IMR-90 (cell line): ENCODE measurements around the gene CCDC60. TPM values are rescaled to one million over a fixed set of nuclear protein-coding genes. Genes with fewer than 3 reads are reported as not detected.

Experiments
- ATAC-seq: fragments of 200-7000 bp; cut with Tn5 transposase; 2 replicates; pipeline ENCODE4 v1.9.1; 2020; ENCODE audit warnings: low read depth, mild to moderate bottlenecking, moderate library complexity
- BruUV-seq: library from RNA; stranded (reverse); fragments of 400-500 nt; replicated peaks from 2 replicates; lab custom pipeline; 2021; lab: Mats Ljungman, UMichigan
- CTCF ChIA-PET: fragments of 300-600 bp; formaldehyde crosslinking; extraction: SDS; loops from one replicate; lab custom pipeline; 2021; ENCODE audit warnings: antibody characterized with exemption; lab: Yijun Ruan, JAX
- POLR2A ChIA-PET: fragments of 300-600 bp; sonication (Branson Sonifier 250); formaldehyde crosslinking; loops from one replicate; lab custom pipeline; 2022; ENCODE audit warnings: antibody characterized with exemption; ENCODE audit not compliant: unreplicated experiment; lab: Charles Lee
- DNase-seq: peaks from one replicate; pipeline ENCODE4 v3.0.0; 2013
- H2AFZ ChIP-seq: replicated peaks from 2 replicates; pipeline ENCODE3; 2013; ENCODE audit warnings: low read length, mild to moderate bottlenecking; ENCODE audit not compliant: poor library complexity
- H2AK5ac ChIP-seq: 2 replicates; pipeline ENCODE4 v1.6.1; 2013; ENCODE audit warnings: low read depth, low read length, inconsistent platforms
- H2AK9ac ChIP-seq: replicated peaks from 2 replicates; pipeline ENCODE3; 2013; ENCODE audit warnings: mild to moderate bottlenecking, low read depth, low read length, moderate library complexity; ENCODE audit not compliant: poor library complexity
- H2BK120ac ChIP-seq: 2 replicates; pipeline ENCODE4 v1.6.1; 2013; ENCODE audit warnings: low read depth, low read length, inconsistent platforms
- H2BK15ac ChIP-seq: 3 replicates; pipeline ENCODE4 v1.6.1; 2013; ENCODE audit warnings: low read depth, low read length, inconsistent platforms
- H2BK20ac ChIP-seq: 2 replicates; pipeline ENCODE4 v1.6.1; 2013; ENCODE audit warnings: low read depth, mild to moderate bottlenecking, inconsistent platforms, low read length, moderate library complexity
- H2BK5ac ChIP-seq: 2 replicates; pipeline ENCODE4 v1.6.1; 2013; ENCODE audit warnings: mild to moderate bottlenecking, low read depth, low read length, inconsistent platforms; ENCODE audit not compliant: poor library complexity, severe bottlenecking
- H3K14ac ChIP-seq: replicated peaks from 2 replicates; pipeline ENCODE4 v1.6.1; 2013; ENCODE audit warnings: low read depth, low read length, inconsistent platforms
- H3K18ac ChIP-seq: 2 replicates; pipeline ENCODE4 v1.6.1; 2013; ENCODE audit warnings: low read depth, low read length, control low read depth
- H3K23ac ChIP-seq: 2 replicates; pipeline ENCODE4 v1.6.1; 2013; ENCODE audit warnings: low read depth, low read length, inconsistent platforms
- H3K27ac ChIP-seq: 2 replicates; pipeline ENCODE4 v1.5.1; 2013; ENCODE audit warnings: mild to moderate bottlenecking, control low read depth, low read length; ENCODE audit not compliant: insufficient read depth
- H3K27me3 ChIP-seq: 2 replicates; pipeline ENCODE4 v1.6.1; 2013; ENCODE audit warnings: low read length; ENCODE audit not compliant: control insufficient read depth, insufficient read depth
- H3K36me3 ChIP-seq: 2 replicates; pipeline ENCODE4 v1.6.1; 2013; ENCODE audit warnings: low read length, mixed read lengths; ENCODE audit not compliant: control insufficient read depth, insufficient read depth
- H3K4ac ChIP-seq: 2 replicates; pipeline ENCODE4 v1.6.1; 2013; ENCODE audit warnings: low read depth, low read length, inconsistent platforms
- H3K4me1 ChIP-seq: 2 replicates; pipeline ENCODE4 v1.6.1; 2013; ENCODE audit warnings: low read length, mixed read lengths; ENCODE audit not compliant: control insufficient read depth, insufficient read depth
- H3K4me2 ChIP-seq: 2 replicates; pipeline ENCODE4 v1.6.1; 2013; ENCODE audit warnings: low read depth, mild to moderate bottlenecking, control low read depth, low read length, moderate library complexity
- H3K4me3 ChIP-seq: 2 replicates; pipeline ENCODE4 v1.5.1; 2013; ENCODE audit warnings: low read depth, mild to moderate bottlenecking, control low read depth, low read length, moderate library complexity; ENCODE audit not compliant: insufficient read depth
- H3K56ac ChIP-seq: 2 replicates; pipeline ENCODE4 v1.6.1; 2013; ENCODE audit warnings: low read length, inconsistent platforms; ENCODE audit not compliant: insufficient read depth; ENCODE audit errors: extremely low read depth
- H3K79me1 ChIP-seq, 2 experiments: 2 replicates each; pipeline ENCODE4 v1.6.1; 2013; ENCODE audit warnings: low read length in 2 of 2, inconsistent platforms in 1 of 2, low read depth in 1 of 2
- H3K9ac ChIP-seq: 2 replicates; pipeline ENCODE4 v1.6.1; 2013; ENCODE audit warnings: low read depth, low read length, control low read depth
- H3K9me1 ChIP-seq: 2 replicates; pipeline ENCODE4 v1.6.1; 2013; ENCODE audit warnings: low read length, inconsistent platforms; ENCODE audit not compliant: insufficient read depth
- H3K9me3 ChIP-seq: 2 replicates; pipeline ENCODE4 v1.6.1; 2013; ENCODE audit warnings: low read length; ENCODE audit not compliant: control insufficient read depth, insufficient read depth
- H4K20me1 ChIP-seq: 2 replicates; pipeline ENCODE4 v1.6.1; 2013; ENCODE audit warnings: low read length, inconsistent platforms; ENCODE audit not compliant: insufficient read depth
- H4K5ac ChIP-seq: 2 replicates; pipeline ENCODE4 v1.6.1; 2013; ENCODE audit warnings: mild to moderate bottlenecking, low read depth, low read length, control low read depth
- H4K8ac ChIP-seq, 2 experiments: 2 replicates each; pipeline ENCODE4 v1.6.1; 2013; ENCODE audit warnings: low read depth in 2 of 2, low read length in 2 of 2, control low read depth in 1 of 2, inconsistent platforms in 1 of 2
- H4K91ac ChIP-seq: 2 replicates; pipeline ENCODE4 v1.6.1; 2013; ENCODE audit warnings: low read depth, low read length, inconsistent platforms; ENCODE audit not compliant: insufficient read depth
- BHLHE40 ChIP-seq: fragments of 150-350 bp; IDR thresholded peaks from 2 replicates; pipeline ENCODE4 v1.6.1; 2016; ENCODE audit warnings: mild to moderate bottlenecking, low read depth, low read length
- CEBPB ChIP-seq: IDR thresholded peaks from 2 replicates; pipeline ENCODE4 v1.6.1; 2012; ENCODE audit warnings: low read depth, low read length, improper control_type of control experiment
- CHD1 ChIP-seq: IDR thresholded peaks from 2 replicates; pipeline ENCODE4 v1.6.1; 2012; ENCODE audit warnings: low read depth, low read length, improper control_type of control experiment
- CTCF ChIP-seq: conservative IDR thresholded peaks from 2 replicates; pipeline ENCODE4 v1.5.1; 2012; ENCODE audit warnings: mild to moderate bottlenecking, low read depth, low read length, improper control_type of control experiment
- ELK1 ChIP-seq: fragments of 150-350 bp; IDR thresholded peaks from 2 replicates; pipeline ENCODE4 v1.6.1; 2016; ENCODE audit warnings: low read depth, mild to moderate bottlenecking, low read length, moderate library complexity, borderline replicate concordance
- FOS ChIP-seq: fragments of 150-350 bp; IDR thresholded peaks from 2 replicates; pipeline ENCODE4 v1.6.1; 2016; ENCODE audit warnings: low read depth, low read length
- MXI1 ChIP-seq: IDR thresholded peaks from 2 replicates; pipeline ENCODE4 v1.6.1; 2012; ENCODE audit warnings: low read depth, mild to moderate bottlenecking, low read length, moderate library complexity, borderline replicate concordance
- NFE2L2 ChIP-seq: fragments of 150-350 bp; IDR thresholded peaks from 2 replicates; pipeline ENCODE4 v1.6.1; 2016; ENCODE audit warnings: low read depth, mild to moderate bottlenecking, low read length
- POLR2A ChIP-seq: IDR thresholded peaks from 2 replicates; pipeline ENCODE4 v1.6.1; 2012; ENCODE audit warnings: mild to moderate bottlenecking, low read depth, low read length
- RCOR1 ChIP-seq: IDR thresholded peaks from 2 replicates; pipeline ENCODE4 v1.6.1; 2012; ENCODE audit warnings: mild to moderate bottlenecking, low read length, improper control_type of control experiment; ENCODE audit not compliant: insufficient replicate concordance
- USF2 ChIP-seq: fragments of 150-350 bp; IDR thresholded peaks from 2 replicates; pipeline ENCODE4 v1.6.1; 2017; ENCODE audit warnings: mild to moderate bottlenecking, antibody characterized with exemption, low read length, low read depth
- dilution Hi-C: fragments of 300-500 bp; cut with HindIII; formaldehyde crosslinking; loops from one replicate; pipeline ENCODE4 v1.14.3; 2018; ENCODE audit warnings: low sequenced_read_pairs; ENCODE audit not compliant: unreplicated experiment
- in situ Hi-C: fragments of 300-500 bp; cut with MboI; formaldehyde crosslinking; loops from 3 replicates; pipeline ENCODE4 v1.14.3; 2019; ENCODE audit warnings: low sequenced_read_pairs, inconsistent platforms, mixed read lengths
- intact Hi-C: fragments of 100-400 bp; cut with micrococcal nuclease; formaldehyde crosslinking; loops from 2 replicates; pipeline ENCODE4 v1.10.0; 2022
- polyA plus RNA-seq, 3 experiments: library from polyadenylated mRNA; depleted of rRNA; stranded (reverse); fragments of >200 nt; gene quantifications; 2 replicates each; pipeline ENCODE4 v1.2.3, GENCODE V29; 2012; ENCODE audit warnings: low replicate concordance in 1 of 3
- total RNA-seq: library from RNA; depleted of rRNA; stranded (reverse); fragments of >200 nt; gene quantifications from 2 replicates; pipeline ENCODE4 v1.2.3, GENCODE V29; 2012

Gene CCDC60
- total and polyA plus RNA-seq, 2 of the 4 experiments (the other 2 are of a cell fraction) = not detected

- H3K23ac ChIP-seq = no peak overlapping the region
- H3K14ac ChIP-seq = no peak overlapping the region
- H3K36me3 ChIP-seq = no peaks in the 10 kb centered on the region
- ChIA-PET CTCF (no interaction called here), POLR2A (no interaction called here)
- H4K8ac ChIP-seq = no peak overlapping the region
- TF ChIP-seq MXI1 = no peak
- TF ChIP-seq USF2 = no peak
- TF ChIP-seq CTCF = no peak
- no peak for TF ChIP-seq FOS
- no peak for TF ChIP-seq CEBPB
- TF ChIP-seq BHLHE40 = no peak
- TF ChIP-seq CHD1 = no peak
- no peak for TF ChIP-seq NFE2L2
- no peak for TF ChIP-seq RCOR1
- no peak for TF ChIP-seq POLR2A
- TF ChIP-seq ELK1 = no peak
- intact Hi-C loops = no loop called here
- ATAC-seq (no peak), DNase-seq (no peak)
- no peaks in the 10 kb centered on the region for H4K20me1 ChIP-seq
- no peak overlapping the region for H2BK5ac ChIP-seq
- H2AFZ ChIP-seq = no peak overlapping the region
- no peak overlapping the region for H4K5ac ChIP-seq
- no peak overlapping the region for H2AK9ac ChIP-seq
- peaks cover 23% of the 10 kb centered on the region for H3K9me3 ChIP-seq
- H2AK5ac ChIP-seq = no peak overlapping the region
- in situ Hi-C loops = no loop called here
- dilution Hi-C loops = no loop called here
- H3K56ac ChIP-seq = no peak overlapping the region
- no peak overlapping the region for H3K4ac ChIP-seq
- H4K91ac ChIP-seq = no peak overlapping the region
- no peak overlapping the region for H3K9ac ChIP-seq
- H3K9me1 ChIP-seq = no peaks in the 10 kb centered on the region
- no peaks in the 10 kb centered on the region for H3K27me3 ChIP-seq
- no peak overlapping the region for H2BK15ac ChIP-seq
- no peak overlapping the region for H3K4me3 ChIP-seq
- BruUV-seq = no TSS peak
- H2BK120ac ChIP-seq = no peak overlapping the region
- H3K27ac ChIP-seq = no peak overlapping the region
- no peaks in the 10 kb centered on the region for H3K79me1 ChIP-seq
- no peak overlapping the region for H3K4me2 ChIP-seq
- no peak overlapping the region for H2BK20ac ChIP-seq
- no peaks in the 10 kb centered on the region for H3K4me1 ChIP-seq
- H3K18ac ChIP-seq = no peak overlapping the region
Measured at GRCh38 chr12:119468296-119468695, 133.8 kb downstream of the CCDC60 start.
